Subcutaneous adipose tissue (tissue), 4 donors: ENCODE measurements around the gene DNAJC27. TPM values are rescaled to one million over a fixed set of nuclear protein-coding genes. Genes with fewer than 3 reads are reported as not detected.

Experiments used
- CTCF ChIP-seq: fragments of 450-650 bp; IDR thresholded peaks from one replicate; pipeline ENCODE4 v1.5.1; 2016; ENCODE audit warnings: low read depth, mild to moderate bottlenecking, control low read depth, antibody characterized with exemption, moderate library complexity
- total RNA-seq, 4 donors: library from RNA; depleted of rRNA; stranded (reverse); fragments of >200 nt; gene quantifications; one replicate each; pipeline ENCODE4 v1.1.0, GENCODE V29; 2016

The DNAJC27 gene
- total RNA-seq, 4 donors from 2014 or later, result 9.3 to 21.5 (median 12.4) TPM

- TF ChIP-seq CTCF, result no peak
Measured at GRCh38 chr2:24925815-24926214, 45.9 kb downstream of the DNAJC27 start.

- no peak for TF ChIP-seq CTCF
Measured at GRCh38 chr2:24924732-24925131, 47.0 kb downstream of the DNAJC27 start.

- TF ChIP-seq CTCF, result no peak
Measured at GRCh38 chr2:24924266-24924665, 47.5 kb downstream of the DNAJC27 start.

- no peak for TF ChIP-seq CTCF
Measured at GRCh38 chr2:24923106-24923505, 48.6 kb downstream of the DNAJC27 start.

- no peak for TF ChIP-seq CTCF
Measured at GRCh38 chr2:24922556-24922955, 49.2 kb downstream of the DNAJC27 start.

- TF ChIP-seq CTCF, result no peak
Measured at GRCh38 chr2:24920809-24921441, 50.8 kb downstream of the DNAJC27 start.

- TF ChIP-seq CTCF, result no peak
Measured at GRCh38 chr2:24920098-24920808, 51.5 kb downstream of the DNAJC27 start, which contains the start of gene ADCY3. TSS of gene ADCY3 (minus strand) at chr2:24920237. CDS start at chr2:24918987, 1,250 bp downstream.
